Measurements from ENCODE around the gene ST3GAL6. TPM values are rescaled to one million over a fixed set of nuclear protein-coding genes. Genes with fewer than 3 reads are reported as not detected.

Gene ST3GAL6
- total and polyA plus RNA-seq, 9 of the 15 experiments (the other 6 are each of a cell fraction or from before 2014, with no cell fraction given): 0.14 TPM; not detected in 8

GRCh38 chr3:98777801-98778220 is 14.7 kb downstream of the ST3GAL6 start (continued):
- TF ChIP-seq FOXP1 (CRISPR knock-in tag; IDR thresholded peaks at IDR 0.05): no peak

GRCh38 chr3:98778383-98778782 is 15.2 kb downstream of the ST3GAL6 start:
- no peaks in the 10 kb centered on the region for H4K20me1 ChIP-seq (replicated peaks; ENCODE audit: control insufficient read depth, insufficient read depth, low read length)
- ChIA-PET CTCF (ENCODE audit: low intra/inter-chr PET ratio) (no interaction called here), POLR2A (no interaction called here)
- no peaks in the 10 kb centered on the region for H3K4me1 ChIP-seq (replicated peaks in 1 of 2; ENCODE audit: control insufficient read depth in 2 of 2, insufficient read depth in 2 of 2, low read length in 2 of 2)
- TF ChIP-seq L3MBTL2 (IDR thresholded peaks at IDR 0.05) (no peak), ZBTB11 (CRISPR knock-in tag; IDR thresholded peaks at IDR 0.05) (no peak), GATAD2A (IDR thresholded peaks at IDR 0.05) (no peak), TRIM28 (IDR thresholded peaks at IDR 0.05) (no peak), SIN3B (IDR thresholded peaks at IDR 0.05; ENCODE audit: low read depth) (no peak), ZNF197 (CRISPR knock-in tag; IDR thresholded peaks at IDR 0.05; ENCODE audit: low read depth) (no peak), SMARCA5 (IDR thresholded peaks at IDR 0.05) (no peak), POLR3A (IDR thresholded peaks at IDR 0.05; ENCODE audit: borderline replicate concordance, extremely low read depth, insufficient read depth, insufficient read length) (no peak), MED1 (CRISPR knock-in tag; IDR thresholded peaks at IDR 0.05; ENCODE audit: borderline replicate concordance) (no peak)
- BruUV-seq (replicated peaks): no TSS peak
- in situ Hi-C loops (cut with MboI) (no loop called here), intact Hi-C loops (cut with micrococcal nuclease) (no loop called here)
- no peak for FAIRE-seq
- DNase-seq (ENCODE audit: extremely low read depth in 1 of 4, low spot score in 3 of 4): no peak
- H3K9me1 ChIP-seq (ENCODE audit: control insufficient read depth, insufficient read depth, low read length): no peaks in the 10 kb centered on the region
- no peak overlapping the region for H3K27ac ChIP-seq (ENCODE audit: extremely low read depth, low read depth, low read length)
- no peak overlapping the region for H3K4me2 ChIP-seq (ENCODE audit: insufficient read depth, low read length)
- H3K9ac ChIP-seq (ENCODE audit: insufficient read depth in 1 of 2, low read depth in 2 of 2, low read length in 2 of 2): no peak overlapping the region
- H3K4me3 ChIP-seq: no peak overlapping the region
- H3K9me3 ChIP-seq (replicated peaks; ENCODE audit: control insufficient read depth, insufficient read depth, low read depth, low read length): no peaks in the 10 kb centered on the region
- H3K36me3 ChIP-seq (ENCODE audit: control insufficient read depth, insufficient read depth, low read length): no peaks in the 10 kb centered on the region
- H3K79me2 ChIP-seq (ENCODE audit: control insufficient read depth, insufficient read depth, low read length): no peaks in the 10 kb centered on the region
- no peak overlapping the region for H2AFZ ChIP-seq (ENCODE audit: low read depth, low read length)
- 2% methylated on average over 5 of the region's 5 CpGs for WGBS (ENCODE audit: insufficient coverage, low coverage, missing lambda C conversion rate)
- no peak for ATAC-seq
- H3K27me3 ChIP-seq (ENCODE audit: control insufficient read depth in 2 of 2, insufficient read depth in 2 of 2, low read length in 2 of 2): no peaks in the 10 kb centered on the region; a peak in 1 of 5 replicates

Measured in K562 (cell line).